Lower leg skin (tissue), 4 donors: Measurements from ENCODE around the gene IFTAP. TPM values are rescaled to one million over a fixed set of nuclear protein-coding genes. Genes with fewer than 3 reads are reported as not detected.

Source experiments
- total RNA-seq, 4 donors: library from RNA; depleted of rRNA; stranded (reverse); fragments of >200 nt; gene quantifications; one replicate each; pipeline ENCODE4 v1.1.0, GENCODE V29; 2016

Gene IFTAP
- total RNA-seq, 4 donors from 2014 or later = 4.0 to 13.8 (median 9.8) TPM

Other genes starting within 250 kb of the IFTAP start
- 10 to 100 TPM; 10.7 to 16.0 (median 13.3) TPM for gene TRAF6, start 84.2 kb upstream of the IFTAP start, total RNA-seq
- gene RAG1, start 26.5 kb upstream of the IFTAP start, total RNA-seq = under 1 TPM in 3 of 4 donors, not detected in 1; 0.17 to 0.45 (median 0.39) TPM
- gene RAG2, start 3.7 kb downstream of the IFTAP start, total RNA-seq = not detected